ENCODE results near the gene AGXT.

The AGXT gene

GRCh38 chr2:240893363-240893844 lies 24.8 kb downstream of the AGXT start:
- no peak for TF ChIP-seq FOXP2 (optimal IDR thresholded peaks at IDR 0.05; ENCODE audit: borderline replicate concordance, extremely low read depth, extremely low read length, insufficient read depth)
- TF ChIP-seq SIN3A (IDR thresholded peaks at IDR 0.05; ENCODE audit: borderline replicate concordance, insufficient read depth, low read length): no peak
- no peak for TF ChIP-seq POLR2AphosphoS5 (IDR thresholded peaks at IDR 0.05; ENCODE audit: low read depth, low read length)
- TF ChIP-seq REST (IDR thresholded peaks at IDR 0.05; ENCODE audit: insufficient read depth in 1 of 2, low read depth in 2 of 2, low read length in 2 of 2): no peak
- no peak for TF ChIP-seq TAF1 (IDR thresholded peaks at IDR 0.05; ENCODE audit: borderline replicate concordance, insufficient read depth, low read length)

- TF ChIP-seq POLR2AphosphoS5 (IDR thresholded peaks at IDR 0.05; ENCODE audit: low read depth, low read length): no peak
- no peak for TF ChIP-seq FOXP2 (optimal IDR thresholded peaks at IDR 0.05; ENCODE audit: borderline replicate concordance, extremely low read depth, extremely low read length, insufficient read depth)
- no peak for TF ChIP-seq TAF1 (IDR thresholded peaks at IDR 0.05; ENCODE audit: borderline replicate concordance, insufficient read depth, low read length)
- no peak for TF ChIP-seq SIN3A (IDR thresholded peaks at IDR 0.05; ENCODE audit: borderline replicate concordance, insufficient read depth, low read length)
- no peak for TF ChIP-seq REST (IDR thresholded peaks at IDR 0.05; ENCODE audit: insufficient read depth in 1 of 2, low read depth in 2 of 2, low read length in 2 of 2)
Measured at GRCh38 chr2:240894006-240894405, 25.4 kb downstream of the AGXT start.

- TF ChIP-seq POLR2AphosphoS5 (IDR thresholded peaks at IDR 0.05; ENCODE audit: low read depth, low read length): no peak
- TF ChIP-seq TAF1 (IDR thresholded peaks at IDR 0.05; ENCODE audit: borderline replicate concordance, insufficient read depth, low read length): no peak
- TF ChIP-seq FOXP2 (optimal IDR thresholded peaks at IDR 0.05; ENCODE audit: borderline replicate concordance, extremely low read depth, extremely low read length, insufficient read depth): no peak
- TF ChIP-seq SIN3A (IDR thresholded peaks at IDR 0.05; ENCODE audit: borderline replicate concordance, insufficient read depth, low read length): no peak
- no peak for TF ChIP-seq REST (IDR thresholded peaks at IDR 0.05; ENCODE audit: insufficient read depth in 1 of 2, low read depth in 2 of 2, low read length in 2 of 2)
Measured at GRCh38 chr2:240894836-240895558, 26.4 kb downstream of the AGXT start.

GRCh38 chr2:240895656-240896388 lies 27.2 kb downstream of the AGXT start, which contains the start of gene MAB21L4:
Gene MAB21L4 (minus strand): TSS chr2:240896156. CDS start chr2:240895997, 159 bp downstream.
- TF ChIP-seq FOXP2 (optimal IDR thresholded peaks at IDR 0.05; ENCODE audit: borderline replicate concordance, extremely low read depth, extremely low read length, insufficient read depth) (no peak), REST (IDR thresholded peaks at IDR 0.05; ENCODE audit: insufficient read depth in 1 of 2, low read depth in 2 of 2, low read length in 2 of 2) (no peak), TAF1 (IDR thresholded peaks at IDR 0.05; ENCODE audit: borderline replicate concordance, insufficient read depth, low read length) (no peak), SIN3A (IDR thresholded peaks at IDR 0.05; ENCODE audit: borderline replicate concordance, insufficient read depth, low read length) (no peak), POLR2AphosphoS5 (IDR thresholded peaks at IDR 0.05; ENCODE audit: low read depth, low read length) (no peak)
